Activated naive CD4-positive, alpha-beta T cell treated with anti-CD3 and anti-CD28 coated beads, Interleukin-2, amount 50 U/mL, for 16 hours (primary cell): ENCODE measurements around the gene ITGB2.

Experiments used
- DNase-seq: peaks from one replicate; pipeline ENCODE4 v3.0.0-alpha.2; 2020

Gene ITGB2

GRCh38 chr21:44920694-44921604 lies at the start of gene ITGB2:
TSS of gene ITGB2 (minus strand) at chr21:44920899. CDS start at chr21:44910782, 10,117 bp downstream.
- peak; percentile 61 for DNase-seq

DNA sequence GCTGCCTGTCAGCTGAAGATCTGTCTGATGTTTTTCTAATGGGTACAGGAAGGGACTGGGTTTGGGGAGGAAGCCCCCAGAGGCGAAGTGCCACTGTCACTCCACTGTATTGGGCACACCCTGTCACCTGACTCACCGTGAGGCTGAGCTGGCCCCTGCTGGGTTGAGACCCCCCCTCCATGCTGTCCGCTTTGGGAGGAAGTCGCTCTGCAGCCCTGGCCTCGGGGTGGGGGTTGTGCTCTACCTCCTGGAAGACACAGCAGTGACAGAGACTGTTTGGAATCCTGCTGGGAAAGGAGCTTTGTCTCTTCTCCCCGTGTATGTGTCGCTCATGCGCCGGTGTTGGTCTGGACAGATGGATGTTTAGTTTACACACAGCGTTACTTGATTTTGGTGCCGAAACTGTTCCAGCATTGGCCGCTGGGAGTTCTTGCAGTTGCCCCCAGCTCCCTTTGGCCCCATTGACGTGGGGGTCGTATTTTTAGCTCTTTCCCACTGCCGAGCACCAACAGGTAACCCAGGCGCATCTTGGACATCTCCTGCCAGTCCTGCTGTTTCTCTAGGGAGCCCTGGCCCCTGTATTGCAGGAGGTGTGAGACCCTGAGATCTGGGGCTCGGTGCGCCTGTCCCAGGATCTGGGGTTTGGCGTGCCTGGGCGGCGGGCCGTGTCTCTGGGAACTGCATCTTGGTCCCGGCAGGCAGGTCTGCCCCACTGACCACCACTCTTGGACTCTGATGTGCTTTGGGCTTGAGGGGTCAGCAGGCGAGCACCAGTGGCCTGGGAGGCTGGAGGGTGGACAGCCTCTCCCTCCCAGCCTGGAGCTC lies 49.4 kb upstream of the ITGB2 start:
- no peak for DNase-seq

- DNase-seq: no peak
Measured at GRCh38 chr21:44969066-44969670, 48.5 kb upstream of the ITGB2 start.

DNA sequence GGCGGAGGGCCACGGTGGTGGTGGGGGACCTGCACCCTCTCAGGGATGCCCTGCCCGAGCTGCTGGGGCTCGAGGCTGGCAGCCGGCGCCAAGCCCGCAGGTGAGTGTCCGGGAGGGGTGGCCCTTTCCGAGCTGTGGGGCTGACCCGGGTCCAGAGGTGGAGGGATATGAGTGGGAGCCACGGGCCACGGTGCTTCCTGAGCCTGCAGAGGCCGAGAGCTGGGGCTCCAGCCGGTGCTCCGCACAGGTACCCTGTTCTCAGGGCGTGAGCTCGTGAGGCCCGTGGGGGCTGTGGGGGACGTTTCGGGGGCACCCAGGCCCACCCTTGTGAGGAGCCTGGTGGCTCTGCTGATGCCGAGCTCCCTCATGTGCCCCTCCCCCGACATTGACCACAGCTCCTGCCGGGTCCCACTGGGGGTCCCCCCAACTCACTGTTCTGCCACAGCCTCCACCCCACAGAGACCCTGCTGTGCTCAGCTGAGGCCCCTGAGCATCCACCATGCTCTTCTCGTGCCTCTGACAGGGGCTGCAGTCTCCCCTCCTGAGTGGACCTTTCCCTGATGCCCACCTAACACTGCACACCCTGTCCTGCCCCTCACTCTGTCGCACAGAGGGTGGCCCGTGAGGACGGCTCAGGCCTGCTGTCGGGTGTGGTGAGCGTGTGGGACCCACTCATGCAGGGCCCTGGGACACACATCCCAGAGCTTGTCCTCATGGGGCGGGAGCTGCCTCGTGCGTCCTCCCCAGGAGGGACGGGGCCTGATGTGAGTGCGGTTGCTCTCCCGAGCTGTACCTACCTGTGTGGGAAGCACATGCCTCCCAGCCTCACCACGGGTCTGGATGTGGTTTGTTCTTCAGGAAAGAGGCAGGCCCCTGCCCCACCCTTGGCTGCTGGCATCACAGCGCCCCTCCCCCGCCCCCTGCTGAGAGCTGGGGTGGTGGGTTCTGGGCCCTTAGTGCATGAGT lies 46.7 kb upstream of the ITGB2 start:
- DNase-seq: no peak

- no peak for DNase-seq
Measured at GRCh38 chr21:44966135-44967081, 45.7 kb upstream of the ITGB2 start.

DNA sequence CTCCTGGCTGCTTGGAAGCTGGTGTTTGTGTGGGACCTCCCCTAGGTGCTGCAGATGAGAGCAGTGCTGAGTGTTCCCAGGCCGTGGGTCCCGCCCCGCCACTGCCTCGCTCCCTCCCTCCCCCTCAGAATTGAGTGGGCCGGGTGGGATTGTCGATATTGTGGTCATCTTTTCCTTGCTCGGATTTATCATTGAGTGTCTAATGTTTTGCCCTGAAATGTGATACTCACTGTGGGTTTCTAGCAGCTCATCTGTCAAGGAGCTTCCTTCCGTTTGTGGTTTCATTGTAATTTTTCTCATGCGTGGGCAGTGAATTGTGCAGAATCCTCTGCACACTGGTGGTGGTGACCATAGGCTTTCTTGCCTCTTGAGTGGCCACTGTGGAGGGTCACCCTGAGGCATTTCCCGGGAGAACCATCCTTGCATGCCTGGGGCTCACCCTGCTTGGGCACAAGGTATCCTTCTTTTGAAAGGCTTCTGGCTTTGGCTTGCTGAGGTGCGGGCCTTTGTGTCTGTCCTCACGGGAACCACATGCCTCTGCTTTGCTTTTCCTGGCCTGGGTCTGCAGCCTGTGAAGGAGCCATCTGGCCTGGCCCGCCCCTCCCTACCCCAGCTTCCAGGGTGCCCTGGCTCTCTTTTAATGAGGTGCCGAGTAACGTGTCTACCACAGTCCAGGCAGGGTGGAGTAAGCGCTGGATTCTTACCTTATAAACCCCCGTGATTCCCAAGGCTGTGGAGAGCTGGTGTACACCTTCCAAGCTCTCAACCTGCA lies 44.7 kb upstream of the ITGB2 start:
- DNase-seq: no peak

DNA sequence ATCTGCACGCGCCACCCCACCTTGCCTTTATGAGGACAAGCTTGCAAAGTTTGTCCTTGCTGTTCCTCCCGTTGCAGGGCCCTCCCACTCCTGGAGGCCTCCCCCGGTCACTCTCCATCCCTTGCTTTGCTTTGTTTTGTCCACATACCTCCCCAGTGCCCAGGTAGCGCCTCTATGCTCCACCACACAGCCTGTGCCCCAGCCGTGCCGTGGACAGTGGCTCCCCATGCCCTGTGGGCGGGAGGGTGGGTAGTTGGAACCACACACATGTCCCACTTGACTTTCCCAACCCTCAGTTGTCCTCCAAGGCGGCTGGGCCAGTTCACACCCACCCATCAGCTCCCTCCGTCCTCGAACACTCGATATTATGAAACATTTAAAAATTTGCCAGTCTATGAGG lies 43.7 kb upstream of the ITGB2 start:
- DNase-seq: no peak

DNA sequence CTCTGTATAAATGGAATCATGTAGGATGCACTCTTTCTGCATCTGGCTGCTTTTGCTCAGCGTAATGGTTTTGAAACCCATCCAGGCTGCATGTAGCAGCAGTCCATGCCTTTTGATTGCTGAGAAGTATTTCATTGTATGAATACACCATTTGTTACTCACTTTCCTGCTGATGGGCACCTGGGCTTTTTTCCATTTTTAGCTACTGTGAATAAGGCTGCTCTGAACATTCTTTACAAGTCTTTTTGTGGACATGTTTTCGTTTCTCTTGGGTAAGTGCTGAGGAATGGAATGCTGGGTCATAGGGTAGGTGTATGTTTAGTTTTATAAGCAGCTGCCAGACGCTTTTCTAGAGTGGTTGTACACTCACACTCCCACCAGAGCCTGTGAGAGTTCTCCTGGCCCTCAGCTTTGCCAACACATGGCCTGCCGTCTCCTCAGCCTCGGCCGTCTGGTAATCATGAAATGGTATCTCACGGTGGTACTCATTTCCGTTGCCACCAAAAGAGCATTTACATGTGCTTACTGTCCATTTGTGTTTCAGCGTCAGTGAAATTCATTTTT lies 41.8 kb upstream of the ITGB2 start:
- no peak for DNase-seq

GRCh38 chr21:44960141-44961092 lies 39.7 kb upstream of the ITGB2 start:
- DNase-seq: no peak

DNA sequence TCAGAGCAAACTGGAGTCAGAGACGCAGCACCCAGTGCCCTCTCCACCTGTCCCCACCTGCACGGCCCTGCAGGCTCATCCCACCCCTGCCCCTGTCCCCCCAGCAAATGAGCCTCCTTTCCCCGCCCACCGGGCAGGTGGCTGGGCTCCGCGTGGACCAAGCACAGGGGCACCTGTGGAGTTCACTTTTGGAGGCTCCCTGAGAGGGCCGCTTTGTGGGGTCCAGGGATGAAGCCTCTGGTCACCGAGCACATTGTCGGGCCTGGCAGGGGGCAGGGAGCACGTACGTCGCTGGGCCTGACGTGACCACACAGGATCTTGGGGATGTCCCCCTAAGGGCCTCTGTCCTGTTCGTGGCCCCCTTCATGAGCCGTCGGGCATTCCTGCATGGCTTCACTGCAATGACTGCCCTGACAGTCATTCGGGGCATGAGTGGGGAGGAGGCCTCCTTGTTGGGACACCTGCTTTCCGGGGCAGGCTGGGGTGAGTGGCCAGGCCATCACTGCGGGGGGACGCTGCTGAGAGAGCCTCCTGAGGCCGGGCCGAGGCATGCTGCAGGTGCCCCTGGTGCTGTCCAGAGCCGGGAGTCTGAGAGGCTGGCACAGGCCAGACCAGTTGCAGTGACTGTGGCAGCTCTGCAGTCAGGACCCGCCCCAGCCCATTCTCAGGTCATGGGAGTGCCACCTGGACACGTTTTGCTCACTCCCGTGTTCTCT lies 38.8 kb upstream of the ITGB2 start:
- no peak for DNase-seq

DNA sequence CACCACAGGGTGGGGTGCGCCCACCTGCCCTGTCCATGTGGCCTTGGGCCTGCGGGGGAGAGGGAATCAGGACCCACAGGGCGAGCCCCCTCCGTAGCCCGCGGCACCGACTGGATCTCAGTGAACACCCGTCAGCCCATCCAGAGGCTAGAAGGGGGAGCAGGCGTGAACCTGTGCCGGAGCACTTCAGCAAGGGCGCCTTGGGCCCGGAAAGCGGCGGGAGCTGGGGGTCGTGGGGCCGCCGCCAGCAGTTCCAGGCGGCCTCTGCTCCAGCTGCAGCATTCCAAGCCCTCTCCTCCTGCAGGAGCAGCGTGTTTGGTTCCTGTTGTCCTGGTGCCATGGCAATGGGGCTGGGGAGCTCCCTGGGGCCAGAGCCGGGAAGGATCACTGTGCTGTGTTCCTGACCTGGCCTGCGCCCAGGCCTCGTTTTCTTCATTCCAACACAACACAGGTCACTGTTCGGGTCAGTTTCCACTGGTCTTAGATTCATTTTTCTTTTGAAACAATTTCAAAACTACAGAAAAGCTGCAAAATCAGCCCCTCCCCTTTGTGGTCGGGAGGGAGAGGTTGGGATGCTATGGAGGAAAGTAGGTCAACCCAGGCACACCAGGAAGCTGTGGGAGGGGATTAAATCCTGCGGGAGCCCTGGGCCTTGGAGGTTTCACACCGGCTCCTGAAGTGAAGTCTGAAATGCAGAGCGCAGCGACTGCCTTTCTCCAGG lies 37.9 kb upstream of the ITGB2 start:
- no peak for DNase-seq

DNA sequence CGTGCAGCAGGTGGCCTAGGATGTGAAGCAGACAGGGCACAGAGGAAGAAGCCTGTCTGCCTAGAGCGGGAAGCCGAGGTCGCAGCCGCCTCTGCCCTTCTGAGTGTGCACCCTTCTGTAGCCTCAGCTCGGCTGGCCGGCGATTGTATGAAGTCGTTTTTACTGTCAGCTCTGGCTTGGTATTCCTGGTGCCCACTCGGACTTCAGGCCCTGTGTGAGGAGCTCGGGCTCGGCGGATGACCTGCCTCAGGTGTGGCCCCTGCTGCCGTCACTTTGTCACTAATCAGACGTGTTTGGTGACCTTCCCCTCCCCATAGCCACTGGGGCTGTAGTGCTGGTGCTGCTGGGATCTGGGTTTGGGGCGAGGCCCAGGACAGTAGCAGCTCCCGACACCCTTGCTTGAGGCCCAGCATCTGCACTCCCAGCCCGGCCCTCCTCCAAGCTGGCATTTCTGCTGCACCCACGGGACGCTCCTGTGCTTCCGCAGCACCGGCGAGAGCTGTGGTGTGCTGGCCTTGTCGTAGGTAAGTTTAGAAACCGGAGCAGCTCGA lies 37.3 kb upstream of the ITGB2 start:
- DNase-seq: no peak

DNA sequence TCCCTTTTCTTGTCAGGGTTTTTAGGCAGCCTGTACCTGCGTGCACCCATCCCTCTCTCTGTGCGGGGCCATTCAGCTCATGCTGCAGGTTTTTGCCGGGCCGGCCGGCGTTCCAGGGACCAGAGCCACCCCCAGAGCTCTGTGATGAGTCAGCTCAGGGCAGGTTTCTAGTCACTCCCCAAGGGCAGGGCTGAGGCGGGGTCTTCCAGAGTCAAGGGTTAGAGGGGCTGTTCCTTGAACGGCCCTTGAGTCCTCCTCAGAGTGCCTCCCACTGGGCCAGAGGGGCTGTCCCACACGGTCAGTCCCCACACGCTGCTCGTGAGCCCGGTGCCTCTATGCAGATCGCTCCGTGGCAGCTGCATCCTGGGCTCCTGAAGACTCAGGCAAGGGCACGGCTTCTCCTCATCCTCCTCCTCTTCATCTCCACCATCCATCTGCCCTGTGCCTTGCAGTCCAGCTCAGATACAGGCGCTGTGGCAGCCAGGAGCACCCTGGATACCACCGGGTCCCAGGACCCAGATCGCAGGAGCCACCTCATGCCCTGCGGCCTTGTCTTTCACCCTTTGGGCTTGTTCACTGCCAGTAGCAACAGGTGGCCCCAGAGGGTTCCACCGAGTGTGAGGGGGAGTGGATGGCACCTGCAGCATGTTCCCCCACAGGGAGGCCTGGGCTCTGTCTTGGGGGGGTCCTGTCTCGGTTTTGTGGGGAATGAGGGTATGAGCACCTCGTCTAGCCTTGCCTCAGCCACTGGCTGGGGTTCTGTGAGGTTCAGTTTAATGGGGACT lies 36.5 kb upstream of the ITGB2 start:
- no peak for DNase-seq

- no peak for DNase-seq
Measured at GRCh38 chr21:44956356-44957046, 35.8 kb upstream of the ITGB2 start.

GRCh38 chr21:44955798-44956175 lies 35.1 kb upstream of the ITGB2 start:
- DNase-seq: no peak
